Choroid plexus epithelial cell (primary cell): ENCODE results near the gene PCK2.

Experiments
- DNase-seq: peaks from one replicate; pipeline ENCODE4 v3.0.0-alpha.2; 2010; ENCODE audit warnings: low read depth
- H3K4me3 ChIP-seq: 2 replicates; pipeline ENCODE4 v1.5.1; 2011; ENCODE audit warnings: low read depth, mild to moderate bottlenecking, control low read depth, low read length, moderate library complexity
- CTCF ChIP-seq: conservative IDR thresholded peaks from 2 replicates; pipeline ENCODE4 v1.5.1; 2011; ENCODE audit warnings: low read depth, mild to moderate bottlenecking, control low read depth, inconsistent platforms, low read length, moderate library complexity

Gene PCK2

GRCh38 chr14:24054324-24054641, 39.8 kb upstream of the PCK2 start:
- no peak for DNase-seq
- no peak overlapping the region for H3K4me3 ChIP-seq
- TF ChIP-seq CTCF, result no peak

- no peak for DNase-seq
- TF ChIP-seq CTCF, result no peak
- H3K4me3 ChIP-seq, result no peak overlapping the region
These were observed 39.5 kb upstream of the PCK2 start for GRCh38 chr14:24054646-24055045.

GRCh38 chr14:24055971-24056799, 37.9 kb upstream of the PCK2 start:
- no peak for TF ChIP-seq CTCF
- DNase-seq, result no peak

GRCh38 chr14:24056800-24057184, 37.3 kb upstream of the PCK2 start:
- no peak for TF ChIP-seq CTCF
- DNase-seq, result no peak
- no peak overlapping the region for H3K4me3 ChIP-seq

More at GRCh38 chr14:24055971-24056799, 37.9 kb upstream of the PCK2 start:
- H3K4me3 ChIP-seq, result no peak overlapping the region

- no peak overlapping the region for H3K4me3 ChIP-seq
- no peak for TF ChIP-seq CTCF
These were observed 36.8 kb upstream of the PCK2 start for GRCh38 chr14:24057271-24057670.

GRCh38 chr14:24057867-24058259, 36.2 kb upstream of the PCK2 start:
- H3K4me3 ChIP-seq, result no peak overlapping the region
- no peak for DNase-seq
- TF ChIP-seq CTCF, result no peak

More at GRCh38 chr14:24057271-24057670, 36.8 kb upstream of the PCK2 start:
- no peak for DNase-seq
